HCT116 (cell line): ENCODE data around the gene SNX1. TPM values are rescaled to one million over a fixed set of nuclear protein-coding genes. Genes with fewer than 3 reads are reported as not detected.

Experiments used
- ATAC-seq: fragments of 200-7000 bp; cut with Tn5 transposase; 2 replicates; pipeline ENCODE4 v1.9.1; 2020; ENCODE audit warnings: mild to moderate bottlenecking, moderate library complexity
- BruUV-seq: library from RNA; stranded (reverse); fragments of 400-500 nt; replicated peaks from 2 replicates; lab custom pipeline; 2021; lab: Mats Ljungman, UMichigan
- CTCF ChIA-PET: fragments of 300-600 bp; sonication (Branson Sonifier 250); formaldehyde crosslinking; loops from one replicate; lab custom pipeline; 2021; ENCODE audit warnings: antibody characterized with exemption; lab: Charles Lee
- POLR2A ChIA-PET: fragments of 300-600, 350-600 bp; sonication (Branson Sonifier 250); formaldehyde crosslinking; loops from one replicate; lab custom pipeline; 2021; ENCODE audit warnings: antibody characterized with exemption; lab: Charles Lee
- RAD21 ChIA-PET, 2 experiments: fragments of 300-600 bp; sonication (Branson Sonifier 250); formaldehyde crosslinking; loops; one replicate each; lab custom pipeline; 2023; ENCODE audit warnings: low total read pairs in 2 of 2; ENCODE audit not compliant: uncharacterized antibody in 2 of 2, unreplicated experiment in 2 of 2, low non-redundant PET in 1 of 2; lab: Charles Lee
- DNase-seq: peaks from one replicate; pipeline ENCODE4 v3.0.0-alpha.2; 2010; ENCODE audit warnings: low read depth, low spot score
- H2AFZ ChIP-seq: fragments of 200-600 bp; shearing (Covaris generic), sonication (generic); 2 replicates; pipeline ENCODE4 v1.6.1; 2017; ENCODE audit warnings: low read depth, mixed run types, mixed read lengths, antibody characterized with exemption, low read length; ENCODE audit not compliant: poor library complexity, severe bottlenecking
- H3K27ac ChIP-seq: 2 replicates; pipeline ENCODE4 v1.5.1; 2012; ENCODE audit warnings: low read depth, low read length
- H3K27me3 ChIP-seq: fragments of 200-600 bp; sonication (generic); 2 replicates; pipeline ENCODE4 v1.6.1; 2016; ENCODE audit warnings: mixed run types, low read length, mixed read lengths; ENCODE audit not compliant: insufficient read depth
- H3K36me3 ChIP-seq, 2 experiments: fragments of 200-500 bp in 1 of 2; fragments of 200-600 bp in 1 of 2; sonication (Bioruptor generic) in 1 of 2; sonication (generic) in 1 of 2; 2 replicates each; pipeline versions ENCODE4 v1.5.1 to v1.6.1; 2014 to 2016; ENCODE audit warnings: low read length in 2 of 2, inconsistent platforms in 1 of 2, mixed read lengths in 1 of 2, mixed run types in 1 of 2; ENCODE audit not compliant: insufficient read depth in 2 of 2, control insufficient read depth in 1 of 2
- H3K4me1 ChIP-seq, 2 experiments: fragments of 200-600 bp in 1 of 2; sonication (generic) in 1 of 2; 2 replicates each; pipeline versions ENCODE4 v1.5.1 to v1.6.1; 2012 to 2017; ENCODE audit warnings: low read length in 2 of 2, inconsistent platforms in 1 of 2, mild to moderate bottlenecking in 1 of 2, mixed read lengths in 1 of 2, mixed run types in 1 of 2, moderate library complexity in 1 of 2; ENCODE audit not compliant: insufficient read depth in 2 of 2, control insufficient read depth in 1 of 2
- H3K4me2 ChIP-seq: fragments of 200-600 bp; sonication (generic); 2 replicates; pipeline ENCODE4 v1.6.1; 2017; ENCODE audit warnings: mixed run types, low read length, mixed read lengths
- H3K4me3 ChIP-seq, 2 experiments: fragments of 200-600 bp in 1 of 2; sonication (generic) in 1 of 2; replicated peaks in 1 of 2; 2 replicates each; pipeline ENCODE4 v1.5.1; 2011 to 2016; ENCODE audit warnings: low read length in 2 of 2, control low read depth in 1 of 2, low read depth in 1 of 2, mild to moderate bottlenecking in 1 of 2, mixed read lengths in 1 of 2, mixed run types in 1 of 2
- H3K79me2 ChIP-seq: fragments of 200-600 bp; sonication (generic); 2 replicates; pipeline ENCODE4 v1.6.1; 2017; ENCODE audit warnings: mild to moderate bottlenecking, mixed run types, low read length, moderate library complexity, mixed read lengths; ENCODE audit not compliant: insufficient read depth
- H3K9ac ChIP-seq: fragments of 200-600 bp; sonication (generic); 2 replicates; pipeline ENCODE4 v1.6.1; 2016; ENCODE audit warnings: low read length, mixed read lengths
- H3K9me2 ChIP-seq: fragments of 200-600 bp; sonication (generic), shearing (Covaris generic); 2 replicates; pipeline ENCODE4 v1.6.1; 2017; ENCODE audit warnings: mixed run types, mild to moderate bottlenecking, moderate library complexity; ENCODE audit not compliant: insufficient read depth
- H3K9me3 ChIP-seq, 2 experiments: fragments of 200-500 bp in 1 of 2; fragments of 200-600 bp in 1 of 2; sonication (Bioruptor generic) in 1 of 2; sonication (generic) in 1 of 2; 2 replicates each; pipeline ENCODE4 v1.6.1; 2014 to 2017; ENCODE audit warnings: low read length in 2 of 2, mixed read lengths in 2 of 2, inconsistent platforms in 1 of 2, low read depth in 1 of 2, mild to moderate bottlenecking in 1 of 2, mixed run types in 1 of 2, moderate library complexity in 1 of 2; ENCODE audit not compliant: control insufficient read depth in 1 of 2, insufficient read depth in 1 of 2
- H4K20me1 ChIP-seq: fragments of 200-600 bp; sonication (generic), shearing (Covaris generic); 2 replicates; pipeline ENCODE4 v1.6.1; 2017; ENCODE audit warnings: mixed run types, mild to moderate bottlenecking, moderate library complexity; ENCODE audit not compliant: insufficient read depth
- CBX3 ChIP-seq: IDR thresholded peaks from 2 replicates; pipeline ENCODE4 v1.6.1; 2012; ENCODE audit warnings: low read depth
- CEBPB ChIP-seq: IDR thresholded peaks from 2 replicates; pipeline ENCODE4 v1.6.1; 2012; ENCODE audit warnings: low read depth
- CTCF ChIP-seq, 3 experiments: fragments of 200-600 bp in 1 of 3; sonication (generic) in 1 of 3; IDR thresholded peaks in 2 of 3; conservative IDR thresholded peaks in 1 of 3; 2 replicates each; pipeline ENCODE4 v1.5.1; 2012 to 2017; ENCODE audit warnings: low read depth in 2 of 3, low read length in 2 of 3, antibody characterized with exemption in 1 of 3, borderline replicate concordance in 1 of 3, control low read depth in 1 of 3, mild to moderate bottlenecking in 1 of 3, mixed read lengths in 1 of 3, mixed run types in 1 of 3, moderate library complexity in 1 of 3; ENCODE audit not compliant: insufficient read depth in 1 of 3
- EZH2phosphoT487 ChIP-seq: fragments of 200-600 bp; IDR thresholded peaks from 2 replicates; pipeline ENCODE4 v1.6.1; 2018; ENCODE audit warnings: antibody characterized with exemption, borderline replicate concordance
- POLR2AphosphoS5 ChIP-seq: IDR thresholded peaks from 2 replicates; pipeline ENCODE4 v1.6.1; 2011; ENCODE audit warnings: mild to moderate bottlenecking, low read depth, low read length, moderate library complexity
- RAD21 ChIP-seq: IDR thresholded peaks from 2 replicates; pipeline ENCODE4 v1.6.1; 2012; ENCODE audit warnings: low read depth, mild to moderate bottlenecking
- SIN3A ChIP-seq: IDR thresholded peaks from 2 replicates; pipeline ENCODE4 v1.6.1; 2012; ENCODE audit warnings: low read depth
- SRF ChIP-seq: IDR thresholded peaks from 2 replicates; pipeline ENCODE4 v1.6.1; 2012; ENCODE audit warnings: low read depth
- ZFX ChIP-seq: fragments of 450-650 bp; IDR thresholded peaks from 2 replicates; pipeline ENCODE4 v1.6.1; 2017
- intact Hi-C: fragments of 100-400 bp; cut with micrococcal nuclease; formaldehyde crosslinking; loops from 2 replicates; pipeline ENCODE4 v1.10.0; 2022
- total RNA-seq: library from RNA; stranded (reverse); gene quantifications from one replicate; pipeline ENCODE4 v1.2.1, GENCODE V29; 2021; ENCODE audit not compliant: unreplicated experiment

SNX1 gene
- total RNA-seq, 1 experiment from 2014 or later, result 91.9 TPM

GRCh38 chr15:64153480-64154367, 57.9 kb downstream of the SNX1 start:
- BruUV-seq, result no TSS peak
- H3K4me1 ChIP-seq, result peaks cover 6 to 35% of the 10 kb centered on the region in 2 experiments
- ChIA-PET CTCF (interaction anchor here (0.7 to 2.5 kb wide), 8 partner anchors 8 to 574 kb away, joined by 3 to 23 read pairs (median 5); partner anchors contain the start of genes CIAO2A and PPIB), RAD21 (interaction anchor here in 1 of 2 experiments (0.6 to 1.1 kb wide), 2 partner anchors 9 to 461 kb away, joined by 3 read pairs; partner anchors contain the start of gene PPIB), POLR2A (interaction anchor here (2.7 kb wide), 1 partner anchor 9 kb away, joined by 12 read pairs; the partner anchor contains the start of gene PPIB)
- H2AFZ ChIP-seq, result no peak overlapping the region
- no peaks in the 10 kb centered on the region; the same call in 1 of the 2 replicates for H4K20me1 ChIP-seq
- DNase-seq (peak; percentile 57), ATAC-seq (peak; percentile 76)
- no peaks in the 10 kb centered on the region for H3K9me2 ChIP-seq
- H3K27ac ChIP-seq, result peak overlapping the region; percentile 37
- H3K36me3 ChIP-seq, result peaks cover 29 to 31% of the 10 kb centered on the region in 2 experiments; a peak in 3 of 4 replicates
- no peaks in the 10 kb centered on the region for H3K27me3 ChIP-seq
- intact Hi-C loops, result loop anchor here (5.0 kb wide), 3 partner anchors 56 to 541 kb away; partner anchors contain the start of genes CSNK1G1 and SNX1
- peaks cover 9% of the 10 kb centered on the region; the same call in 1 of the 2 replicates for H3K79me2 ChIP-seq
- peak; percentile 61 for TF ChIP-seq POLR2AphosphoS5
- no peak for TF ChIP-seq SIN3A
- TF ChIP-seq CEBPB, result no peak
- no peak for TF ChIP-seq CBX3
- peak; percentile 66 to 98 (median 96); a peak in 5 of 6 replicates for TF ChIP-seq CTCF (IDR thresholded peaks at IDR 0.05 in 2 of 3, conservative IDR thresholded peaks at IDR 0.05 in 1 of 3; ENCODE audit: borderline replicate concordance in 1 of 3, insufficient read depth in 1 of 3, low read depth in 2 of 3, low read length in 2 of 3)
- no peak for TF ChIP-seq SRF
- TF ChIP-seq ZFX, result no peak
- peak; percentile 82 for TF ChIP-seq RAD21
- no peak for TF ChIP-seq EZH2phosphoT487
- H3K9me3 ChIP-seq, result no peaks in the 10 kb centered on the region
- H3K4me3 ChIP-seq, result no peak overlapping the region
- peak overlapping the region; percentile 38; the same call in 1 of the 2 replicates for H3K9ac ChIP-seq
- peak overlapping the region; percentile 91 for H3K4me2 ChIP-seq
